ENCODE results near the gene SH2D4B. TPM values are rescaled to one million over a fixed set of nuclear protein-coding genes. Genes with fewer than 3 reads are reported as not detected.

The SH2D4B gene
- total RNA-seq, 4 donors from 2014 or later: not detected

DNA sequence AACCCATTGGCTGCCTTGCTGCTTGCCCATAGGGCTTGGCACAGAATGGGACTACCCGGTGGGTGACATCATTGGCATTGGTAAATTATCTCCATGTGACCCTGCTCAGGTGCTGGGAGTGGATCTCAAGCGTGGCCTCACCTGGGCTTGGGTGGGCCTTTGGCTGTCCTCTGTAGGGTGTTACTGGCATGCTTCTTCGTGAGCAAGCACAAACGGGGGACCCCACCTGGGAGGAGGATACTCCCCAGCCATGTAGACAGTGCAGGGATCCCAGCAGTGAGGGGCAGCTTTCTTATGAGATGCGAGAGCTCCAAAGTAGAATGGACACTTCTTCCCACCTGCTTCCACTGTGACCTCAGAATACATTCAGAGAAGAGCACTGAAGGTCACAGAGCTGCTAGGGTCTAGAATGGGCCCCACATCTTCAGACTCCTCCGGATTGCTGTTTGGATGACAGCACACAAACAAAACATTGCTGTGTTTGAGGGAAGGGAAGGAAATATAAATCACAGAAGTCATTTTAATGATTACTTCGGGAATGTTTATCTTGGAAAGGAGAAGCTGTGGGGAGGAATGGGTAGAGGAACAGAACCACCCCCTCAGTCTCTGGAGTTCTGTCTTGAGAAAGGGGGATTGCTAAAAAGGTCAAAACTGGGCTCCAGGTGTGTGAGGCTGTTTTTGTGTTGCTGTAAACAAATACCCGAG lies 75.9 kb downstream of the SH2D4B start:
- Histone ChIP-seq H3K27ac (no peak overlapping the region), H3K27me3 (no peaks in the 10 kb centered on the region), H3K36me3 (no peaks in the 10 kb centered on the region), H3K9me3 (no peaks in the 10 kb centered on the region), H3K4me1 (no peaks in the 10 kb centered on the region), H3K4me3 (no peak overlapping the region)
- 64 to 65% methylated on average over 7 to 8 of the region's 8 CpGs for WGBS, 2 donors
- no peak for DNase-seq (ENCODE audit: low spot score in 2 of 2)
- TF ChIP-seq EP300 (IDR thresholded peaks at IDR 0.05): no peak
- no peak for TF ChIP-seq POLR2A (IDR thresholded peaks at IDR 0.05)
- TF ChIP-seq, protein P1, sequence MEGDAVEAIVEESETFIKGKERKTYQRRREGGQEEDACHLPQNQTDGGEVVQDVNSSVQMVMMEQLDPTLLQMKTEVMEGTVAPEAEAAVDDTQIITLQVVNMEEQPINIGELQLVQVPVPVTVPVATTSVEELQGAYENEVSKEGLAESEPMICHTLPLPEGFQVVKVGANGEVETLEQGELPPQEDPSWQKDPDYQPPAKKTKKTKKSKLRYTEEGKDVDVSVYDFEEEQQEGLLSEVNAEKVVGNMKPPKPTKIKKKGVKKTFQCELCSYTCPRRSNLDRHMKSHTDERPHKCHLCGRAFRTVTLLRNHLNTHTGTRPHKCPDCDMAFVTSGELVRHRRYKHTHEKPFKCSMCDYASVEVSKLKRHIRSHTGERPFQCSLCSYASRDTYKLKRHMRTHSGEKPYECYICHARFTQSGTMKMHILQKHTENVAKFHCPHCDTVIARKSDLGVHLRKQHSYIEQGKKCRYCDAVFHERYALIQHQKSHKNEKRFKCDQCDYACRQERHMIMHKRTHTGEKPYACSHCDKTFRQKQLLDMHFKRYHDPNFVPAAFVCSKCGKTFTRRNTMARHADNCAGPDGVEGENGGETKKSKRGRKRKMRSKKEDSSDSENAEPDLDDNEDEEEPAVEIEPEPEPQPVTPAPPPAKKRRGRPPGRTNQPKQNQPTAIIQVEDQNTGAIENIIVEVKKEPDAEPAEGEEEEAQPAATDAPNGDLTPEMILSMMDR (IDR thresholded peaks at IDR 0.05): no peak

DNA sequence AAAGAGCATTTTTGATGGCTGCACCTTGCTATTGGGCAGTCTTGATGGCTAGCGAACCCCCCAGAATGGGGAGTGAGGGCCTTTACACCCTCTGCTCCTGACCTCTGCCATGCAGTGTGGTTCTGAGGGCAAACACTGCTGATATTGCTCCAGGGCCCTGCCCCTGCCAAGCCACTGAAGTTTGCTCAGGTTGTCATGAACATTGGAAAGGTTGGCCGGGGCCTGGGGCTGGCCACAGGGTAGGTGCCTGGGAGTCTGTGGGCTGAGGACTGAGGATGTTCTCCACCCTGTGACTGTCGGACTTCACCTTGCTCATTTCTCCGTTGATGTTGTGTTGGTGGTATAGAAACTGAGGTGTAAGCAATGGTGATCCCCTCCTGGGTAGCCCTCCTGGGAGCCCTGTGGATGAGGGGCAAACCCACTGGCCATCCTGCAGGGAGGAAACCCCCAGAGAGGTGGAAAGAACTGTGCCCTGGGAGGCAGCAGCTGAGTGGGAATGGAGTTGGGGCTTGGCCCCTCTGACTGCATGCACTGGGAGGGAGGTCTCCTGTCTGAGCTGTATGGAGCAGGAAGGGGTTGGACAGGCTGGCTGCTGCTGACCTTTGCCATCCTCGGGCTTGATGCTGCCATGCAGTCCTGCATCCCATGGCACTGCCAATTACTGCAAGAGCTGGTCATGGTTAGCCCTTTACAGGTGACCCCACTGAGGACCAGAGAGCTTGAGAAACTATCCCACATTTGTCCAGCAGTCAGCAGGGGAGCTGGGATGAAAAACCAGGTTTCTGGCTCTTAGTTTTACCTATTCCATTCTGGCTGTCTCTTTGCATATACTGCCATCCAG lies 77.1 kb downstream of the SH2D4B start:
- Histone ChIP-seq H3K27ac (no peak overlapping the region), H3K4me1 (no peaks in the 10 kb centered on the region), H3K9me3 (no peaks in the 10 kb centered on the region), H3K27me3 (no peaks in the 10 kb centered on the region), H3K36me3 (no peaks in the 10 kb centered on the region), H3K4me3 (no peak overlapping the region)
- no peak for DNase-seq (ENCODE audit: low spot score in 2 of 2)
- 81 to 99% methylated on average over 5 of the region's 5 CpGs for WGBS, 2 donors
- TF ChIP-seq, protein P1 (IDR thresholded peaks at IDR 0.05): no peak
- no peak for TF ChIP-seq POLR2A (IDR thresholded peaks at IDR 0.05)
- no peak for TF ChIP-seq EP300 (IDR thresholded peaks at IDR 0.05)

DNA sequence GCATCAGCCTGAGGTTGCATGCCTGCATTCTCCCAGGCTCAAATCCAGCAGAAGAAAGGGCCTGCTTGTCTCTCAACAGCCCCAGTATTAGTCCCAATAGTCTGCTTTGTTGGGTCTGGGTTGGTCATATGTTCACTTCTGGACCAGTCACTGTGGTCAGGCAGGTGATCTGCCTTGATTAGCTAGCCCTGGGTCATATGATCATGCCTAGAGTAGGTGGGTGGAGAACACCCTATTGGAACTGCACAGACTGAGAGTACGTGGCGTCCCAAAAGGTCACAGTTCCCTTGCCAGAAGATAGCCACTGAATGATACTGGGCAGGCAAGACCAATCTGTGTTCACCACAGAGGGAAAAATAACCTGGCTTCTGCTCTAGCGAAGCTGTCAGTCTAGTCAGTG lies 80.1 kb downstream of the SH2D4B start:
- DNase-seq (ENCODE audit: low spot score in 2 of 2): no peak
- H3K36me3 ChIP-seq: no peaks in the 10 kb centered on the region
- no peak overlapping the region for H3K27ac ChIP-seq
- H3K4me1 ChIP-seq: no peaks in the 10 kb centered on the region
- H3K27me3 ChIP-seq: no peaks in the 10 kb centered on the region
- H3K9me3 ChIP-seq: no peaks in the 10 kb centered on the region
- 82 to 90% methylated on average over 3 of the region's 3 CpGs for WGBS, 2 donors
- no peak overlapping the region for H3K4me3 ChIP-seq
- TF ChIP-seq POLR2A (IDR thresholded peaks at IDR 0.05) (no peak), EP300 (IDR thresholded peaks at IDR 0.05) (no peak)
- TF ChIP-seq, protein P1 (IDR thresholded peaks at IDR 0.05): no peak

DNA sequence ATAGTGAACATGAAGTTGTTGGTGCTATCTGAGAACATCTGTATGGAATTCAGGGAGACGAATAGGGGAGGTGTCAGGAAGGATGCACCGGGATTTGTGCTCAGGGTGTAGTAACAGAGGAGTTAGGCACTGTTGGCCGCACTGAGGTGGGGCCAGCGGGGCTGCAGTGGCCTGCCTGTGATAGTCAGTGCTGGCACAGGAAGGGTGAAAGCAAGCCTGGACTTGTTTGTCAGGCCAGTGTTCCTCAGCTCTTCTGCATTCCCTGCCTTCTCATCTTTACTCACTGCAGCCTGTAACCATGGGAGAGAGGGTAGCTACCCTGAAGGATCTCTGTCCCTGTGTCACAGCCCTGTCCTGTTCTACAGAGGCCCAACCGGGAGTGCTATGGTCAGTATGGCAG lies 81.3 kb downstream of the SH2D4B start:
- no peak for DNase-seq (ENCODE audit: low spot score in 2 of 2)
- TF ChIP-seq POLR2A (IDR thresholded peaks at IDR 0.05) (no peak), EP300 (IDR thresholded peaks at IDR 0.05) (no peak)
- TF ChIP-seq, protein P1 (IDR thresholded peaks at IDR 0.05): no peak
- no peaks in the 10 kb centered on the region for H3K9me3 ChIP-seq
- H3K27ac ChIP-seq: no peak overlapping the region
- no peaks in the 10 kb centered on the region for H3K27me3 ChIP-seq
- no peak overlapping the region for H3K4me3 ChIP-seq
- WGBS, 2 donors: 88 to 90% methylated on average over 5 of the region's 5 CpGs
- H3K4me1 ChIP-seq: no peaks in the 10 kb centered on the region
- no peaks in the 10 kb centered on the region for H3K36me3 ChIP-seq

DNA sequence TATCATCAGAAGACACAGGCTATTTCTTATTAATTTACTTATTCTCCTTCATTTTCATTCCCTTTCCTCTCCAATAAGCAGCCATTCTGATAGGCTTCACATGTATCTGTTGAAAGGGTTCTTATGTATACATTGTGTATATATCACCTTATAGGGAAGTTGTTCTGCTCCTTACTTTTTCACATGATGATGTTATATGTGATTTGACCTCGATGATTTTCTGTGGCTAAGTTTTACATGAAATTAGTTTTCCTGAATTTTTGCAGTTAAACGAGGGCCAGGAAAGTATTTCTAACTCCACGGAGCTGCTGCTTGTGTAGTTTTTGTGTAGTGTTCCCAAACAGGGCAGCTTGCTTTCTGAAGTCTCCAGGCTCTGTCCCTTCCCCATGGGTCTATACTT lies 84.5 kb downstream of the SH2D4B start:
- Histone ChIP-seq H3K9me3 (peaks cover 0 to 5% (median 0%) of the 10 kb centered on the region in 4 donors), H3K4me3 (no peak overlapping the region), H3K4me1 (no peaks in the 10 kb centered on the region), H3K27me3 (no peaks in the 10 kb centered on the region), H3K27ac (no peak overlapping the region), H3K36me3 (no peaks in the 10 kb centered on the region)
- 77 to 87% methylated on average over 3 of the region's 3 CpGs for WGBS, 2 donors
- TF ChIP-seq POLR2A (IDR thresholded peaks at IDR 0.05) (no peak), EP300 (IDR thresholded peaks at IDR 0.05) (no peak)
- TF ChIP-seq, protein P1 (IDR thresholded peaks at IDR 0.05): no peak
- no peak for DNase-seq (ENCODE audit: low spot score in 2 of 2)

Measured in tibial nerve (tissue), 4 donors.